Right lobe of liver (tissue), 6 donors: ENCODE data around the gene AFG1L. TPM values are rescaled to one million over a fixed set of nuclear protein-coding genes. Genes with fewer than 3 reads are reported as not detected.
A peak's percentile ranks its signal among the peaks of the same experiment; 100 is the strongest.

Experiments
- ATAC-seq, 4 donors: fragments of 200-7000 bp; cut with Tn5 transposase; one replicate each; pipeline ENCODE4 v1.9.1; 2020; ENCODE audit warnings: mild to moderate bottlenecking in 4 of 4, moderate library complexity in 4 of 4
- DNase-seq, 3 donors: peaks; one replicate each; pipeline ENCODE4 v3.0.0-alpha.2; 2020
- H3K27ac ChIP-seq, 3 donors: fragments of 200-600 bp; one replicate each; pipeline ENCODE4 v1.8.0; 2022
- H3K27me3 ChIP-seq, 2 donors: fragments of 200-600 bp; one replicate each; pipeline ENCODE4 v1.8.0; 2022
- H3K36me3 ChIP-seq, 4 donors: fragments of 200-600 bp; sonication (generic) in 1 of 4; one replicate each; pipeline versions ENCODE4 v1.5.1 to v1.8.0; 2017 to 2022; ENCODE audit warnings: control low read depth in 1 of 4
- H3K4me1 ChIP-seq, 4 donors: fragments of 200-600 bp; sonication (generic) in 1 of 4; one replicate each; pipeline versions ENCODE4 v1.5.1 to v1.8.0; 2017 to 2022; ENCODE audit warnings: control low read depth in 1 of 4
- H3K4me3 ChIP-seq, 3 donors: fragments of 200-600 bp; one replicate each; pipeline ENCODE4 v1.8.0; 2022
- H3K9me3 ChIP-seq, 4 donors: fragments of 200-600 bp; sonication (generic) in 1 of 4; one replicate each; pipeline versions ENCODE4 v1.5.1 to v1.8.0; 2017 to 2022; ENCODE audit warnings: control low read depth in 1 of 4
- POLR2A ChIP-seq: fragments of 450-650 bp; IDR thresholded peaks from one replicate; pipeline ENCODE4 v1.6.1; 2017; ENCODE audit warnings: antibody characterized with exemption, mild to moderate bottlenecking
- WGBS: methylation state at CpG from one replicate; pipeline ENCODE4 v1.1.6; 2018; ENCODE audit warnings: low coverage, low lambda C conversion rate; ENCODE audit not compliant: insufficient coverage; ENCODE audit errors: missing lambda C conversion rate; 5-methylcytosine and 5-hydroxymethylcytosine counted together
- intact Hi-C, 2 donors: fragments of 100-400 bp; cut with DNase I; formaldehyde crosslinking; loops; one replicate each; pipeline versions ENCODE4 v1.11.2 to v1.14.1; 2022
- total RNA-seq, 6 experiments: library from RNA; depleted of rRNA in 2 of 6; stranded (reverse); fragments of >200 nt in 2 of 6; fragmentation: NEBNext Ultra II Directional in 3 of 6; extraction: Animal tissue kit (Norgen Biotek cat#: 25700) in 3 of 6; gene quantifications; one replicate each; pipeline versions ENCODE4 v1.1.0 to v1.2.4, GENCODE V29; 2016 to 2023
- TF ChIP-seq, protein P1 (sequence below), 4 donors: fragments of 200-600 bp in 3 of 4; fragments of 450-650 bp in 1 of 4; IDR thresholded peaks; one replicate each; pipeline versions ENCODE4 v1.5.1 to v1.8.0; 2016 to 2022; ENCODE audit warnings: antibody characterized with exemption in 4 of 4, mild to moderate bottlenecking in 2 of 4
- donor health status: DM: no; HTN: yes; CAD: no.
- donor health status: DM: no; HTN: no; CAD: no.
- donor health status: DM: no; HTN: no; CAD: no.
- donor health status: DM: no; HTN: yes; CAD: no.
- donor health status: DM: no; HTN: yes; CAD: no.

AFG1L gene
- total RNA-seq, 6 experiments from 2014 or later: 1.5 to 5.6 (median 4.6) TPM

DNA sequence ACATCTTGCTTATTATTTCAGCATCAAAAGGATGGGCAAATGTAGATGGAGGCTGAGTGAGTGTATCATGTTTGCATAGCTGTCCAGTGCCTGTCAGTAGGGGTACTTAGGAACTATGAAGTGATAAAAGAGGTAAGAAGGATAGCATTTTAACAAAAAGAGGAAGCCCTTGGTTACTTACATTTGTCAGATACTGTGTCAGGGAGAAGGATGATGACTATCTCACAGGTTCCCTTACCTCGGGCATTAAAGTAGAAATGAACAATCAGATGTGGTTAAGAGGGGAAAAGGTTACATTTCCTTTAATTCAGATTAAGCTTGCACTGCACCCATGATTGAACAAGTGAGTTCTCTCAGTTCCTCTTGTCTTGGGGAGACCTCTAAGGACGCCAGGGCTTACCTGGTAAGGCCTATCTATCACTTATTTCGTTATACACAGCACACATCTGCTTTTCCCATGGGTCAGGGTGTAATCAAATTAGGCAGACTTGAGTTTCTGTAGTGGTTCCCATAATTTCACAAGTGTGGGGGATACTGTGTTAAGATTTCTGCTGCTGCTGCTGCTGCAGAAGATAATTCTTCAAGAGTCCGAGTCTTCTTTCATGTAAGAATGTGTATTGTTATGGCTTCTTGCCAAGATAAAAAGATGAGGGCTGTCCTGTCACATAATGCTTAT lies 270.4 kb downstream of the AFG1L start:
- no peak for ATAC-seq
- Histone ChIP-seq H3K4me3 (peak overlapping the region in 2 of 3 donors; percentile 1 to 2), H3K9me3 (no peaks in the 10 kb centered on the region), H3K27ac (peak overlapping the region; percentile 65 to 76 (median 67)), H3K36me3 (peaks cover 0 to 30% (median 10%) of the 10 kb centered on the region in 4 donors), H3K27me3 (no peaks in the 10 kb centered on the region), H3K4me1 (peaks cover 0 to 49% (median 18%) of the 10 kb centered on the region in 4 donors)
- DNase-seq: no peak
- intact Hi-C loops: loop anchor here in 1 of 2 donors (10.0 kb wide), 1 partner anchor 90 kb away; no protein-coding TSS in a partner anchor
- TF ChIP-seq POLR2A: no peak
- TF ChIP-seq, protein P1, sequence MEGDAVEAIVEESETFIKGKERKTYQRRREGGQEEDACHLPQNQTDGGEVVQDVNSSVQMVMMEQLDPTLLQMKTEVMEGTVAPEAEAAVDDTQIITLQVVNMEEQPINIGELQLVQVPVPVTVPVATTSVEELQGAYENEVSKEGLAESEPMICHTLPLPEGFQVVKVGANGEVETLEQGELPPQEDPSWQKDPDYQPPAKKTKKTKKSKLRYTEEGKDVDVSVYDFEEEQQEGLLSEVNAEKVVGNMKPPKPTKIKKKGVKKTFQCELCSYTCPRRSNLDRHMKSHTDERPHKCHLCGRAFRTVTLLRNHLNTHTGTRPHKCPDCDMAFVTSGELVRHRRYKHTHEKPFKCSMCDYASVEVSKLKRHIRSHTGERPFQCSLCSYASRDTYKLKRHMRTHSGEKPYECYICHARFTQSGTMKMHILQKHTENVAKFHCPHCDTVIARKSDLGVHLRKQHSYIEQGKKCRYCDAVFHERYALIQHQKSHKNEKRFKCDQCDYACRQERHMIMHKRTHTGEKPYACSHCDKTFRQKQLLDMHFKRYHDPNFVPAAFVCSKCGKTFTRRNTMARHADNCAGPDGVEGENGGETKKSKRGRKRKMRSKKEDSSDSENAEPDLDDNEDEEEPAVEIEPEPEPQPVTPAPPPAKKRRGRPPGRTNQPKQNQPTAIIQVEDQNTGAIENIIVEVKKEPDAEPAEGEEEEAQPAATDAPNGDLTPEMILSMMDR (IDR thresholded peaks at IDR 0.05): no peak
- 31% methylated on average over 4 of the region's 4 CpGs for WGBS

DNA sequence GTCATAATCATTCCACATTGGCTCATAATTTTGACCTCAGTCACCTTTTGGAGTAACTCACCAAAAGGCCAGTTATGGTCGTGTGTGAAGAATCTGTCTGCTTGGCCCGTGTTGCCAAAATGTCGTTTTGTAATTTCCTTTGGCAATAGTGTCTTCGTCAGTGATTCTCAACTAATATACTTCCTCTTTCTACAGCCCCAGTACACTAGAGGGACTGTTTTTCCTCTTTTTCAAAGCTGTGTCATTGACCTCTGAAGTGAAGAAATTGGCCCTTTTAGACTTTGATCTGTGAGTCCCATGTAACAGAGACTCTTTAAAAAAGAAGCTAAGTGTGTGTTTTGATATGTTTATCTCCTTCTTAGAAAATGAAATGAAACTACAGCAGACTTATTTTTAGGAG lies 271.0 kb downstream of the AFG1L start:
- WGBS: 5% methylated on average over 4 of the region's 4 CpGs
- Histone ChIP-seq H3K4me3 (peak overlapping the region in 2 of 3 donors; percentile 1 to 2), H3K27me3 (no peaks in the 10 kb centered on the region), H3K9me3 (no peaks in the 10 kb centered on the region), H3K27ac (peak overlapping the region; percentile 65 to 76 (median 67)), H3K4me1 (peaks cover 0 to 49% (median 18%) of the 10 kb centered on the region in 4 donors), H3K36me3 (peaks cover 0 to 37% (median 14%) of the 10 kb centered on the region in 4 donors)
- TF ChIP-seq, protein P1 (IDR thresholded peaks at IDR 0.05): peak; percentile 10 to 47 (median 30)
- no peak for TF ChIP-seq POLR2A
- DNase-seq (peak in 1 of 3 donors; percentile 73), ATAC-seq (peak; percentile 61 to 77 (median 68))
- intact Hi-C loops: loop anchor here in 1 of 2 donors (10.0 kb wide), 1 partner anchor 89 kb away; no protein-coding TSS in a partner anchor

DNA sequence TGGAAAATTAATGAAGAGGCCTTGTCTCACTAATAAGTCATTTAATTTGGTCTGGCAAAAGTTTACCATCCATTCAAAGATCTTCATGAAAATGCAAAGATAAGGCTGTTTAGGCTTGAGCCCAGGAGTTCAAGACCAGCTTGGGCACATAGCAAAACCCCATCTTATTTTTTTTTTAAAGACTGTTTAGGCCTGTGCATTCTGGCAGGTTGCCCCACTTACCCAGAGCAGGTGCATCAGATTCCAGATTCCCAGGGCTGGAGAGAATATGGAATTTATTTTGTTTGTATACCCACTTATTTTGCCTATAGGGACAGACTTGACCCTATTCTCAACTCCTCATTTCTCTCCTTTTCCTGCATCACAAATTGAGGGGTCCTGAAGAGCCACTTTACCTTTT lies 271.6 kb downstream of the AFG1L start:
- H3K27me3 ChIP-seq: no peaks in the 10 kb centered on the region
- intact Hi-C loops: loop anchor here in 1 of 2 donors (10.0 kb wide), 1 partner anchor 88 kb away; no protein-coding TSS in a partner anchor
- peaks cover 0 to 42% (median 15%) of the 10 kb centered on the region in 4 donors for H3K36me3 ChIP-seq
- H3K4me1 ChIP-seq: peaks cover 0 to 49% (median 18%) of the 10 kb centered on the region in 4 donors
- ATAC-seq (no peak), DNase-seq (no peak)
- H3K9me3 ChIP-seq: no peaks in the 10 kb centered on the region
- no peak for TF ChIP-seq POLR2A
- TF ChIP-seq, protein P1 (IDR thresholded peaks at IDR 0.05): no peak
- peak overlapping the region; percentile 43 to 67 (median 65) for H3K27ac ChIP-seq
- H3K4me3 ChIP-seq: peak overlapping the region in 1 of 3 donors; percentile 2

DNA sequence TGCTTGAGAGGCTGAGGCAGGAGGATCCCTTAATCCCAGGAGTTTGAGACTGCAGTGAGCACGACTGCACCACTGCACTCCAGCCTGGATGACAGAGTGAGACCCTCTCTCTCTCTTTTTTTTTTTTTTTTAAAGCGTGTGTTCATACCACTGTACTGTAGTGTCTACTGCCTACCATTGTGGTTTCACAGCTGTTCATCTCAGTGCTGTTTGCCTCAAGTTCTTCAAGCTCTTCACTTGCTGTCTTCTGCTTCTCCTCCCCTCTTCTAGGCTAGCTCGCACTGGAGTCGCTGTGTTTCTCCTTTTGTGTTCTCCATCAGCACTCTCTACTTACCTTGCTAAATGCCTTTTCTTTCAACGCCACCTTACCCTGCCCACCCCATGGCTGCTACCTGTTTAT lies 273.2 kb downstream of the AFG1L start:
- Histone ChIP-seq H3K4me1 (peaks cover 0 to 42% (median 18%) of the 10 kb centered on the region in 4 donors), H3K4me3 (no peak overlapping the region), H3K9me3 (no peaks in the 10 kb centered on the region), H3K27ac (no peak overlapping the region), H3K36me3 (peaks cover 0 to 56% (median 15%) of the 10 kb centered on the region in 4 donors), H3K27me3 (no peaks in the 10 kb centered on the region)
- no peak for TF ChIP-seq POLR2A
- TF ChIP-seq, protein P1 (IDR thresholded peaks at IDR 0.05): no peak
- intact Hi-C loops: loop anchor here in 1 of 2 donors (10.0 kb wide), 1 partner anchor 87 kb away; no protein-coding TSS in a partner anchor
- no peak for ATAC-seq
- 73% methylated on average over 3 of the region's 5 CpGs for WGBS
- DNase-seq: no peak
